Measurements from ENCODE around the gene ZFP36L2. TPM values are rescaled to one million over a fixed set of nuclear protein-coding genes. Genes with fewer than 3 reads are reported as not detected.

The ZFP36L2 gene
- polyA plus RNA-seq, 1 experiment: 16.0 TPM

DNA sequence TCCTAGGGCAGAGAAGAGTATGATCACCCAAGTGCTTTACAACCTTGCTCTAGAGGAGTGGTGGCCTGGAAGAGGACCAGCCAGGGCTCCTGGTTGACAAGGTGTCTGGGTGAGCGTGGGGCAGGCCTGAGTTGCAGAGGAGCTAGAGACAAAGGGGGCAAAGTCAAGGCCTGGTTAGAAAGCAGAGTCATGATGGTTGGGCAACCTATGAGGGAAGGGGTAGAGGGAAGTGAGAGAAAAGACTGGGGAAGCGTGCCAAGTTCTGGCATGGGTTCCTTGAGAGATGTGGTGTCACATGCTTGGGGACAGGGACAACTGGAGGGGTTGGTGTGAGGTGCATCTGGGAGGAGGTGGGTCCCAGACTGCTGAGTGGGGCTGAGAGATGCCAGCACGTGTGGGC lies 13.5 kb downstream of the ZFP36L2 start:
- TF ChIP-seq, protein P1, sequence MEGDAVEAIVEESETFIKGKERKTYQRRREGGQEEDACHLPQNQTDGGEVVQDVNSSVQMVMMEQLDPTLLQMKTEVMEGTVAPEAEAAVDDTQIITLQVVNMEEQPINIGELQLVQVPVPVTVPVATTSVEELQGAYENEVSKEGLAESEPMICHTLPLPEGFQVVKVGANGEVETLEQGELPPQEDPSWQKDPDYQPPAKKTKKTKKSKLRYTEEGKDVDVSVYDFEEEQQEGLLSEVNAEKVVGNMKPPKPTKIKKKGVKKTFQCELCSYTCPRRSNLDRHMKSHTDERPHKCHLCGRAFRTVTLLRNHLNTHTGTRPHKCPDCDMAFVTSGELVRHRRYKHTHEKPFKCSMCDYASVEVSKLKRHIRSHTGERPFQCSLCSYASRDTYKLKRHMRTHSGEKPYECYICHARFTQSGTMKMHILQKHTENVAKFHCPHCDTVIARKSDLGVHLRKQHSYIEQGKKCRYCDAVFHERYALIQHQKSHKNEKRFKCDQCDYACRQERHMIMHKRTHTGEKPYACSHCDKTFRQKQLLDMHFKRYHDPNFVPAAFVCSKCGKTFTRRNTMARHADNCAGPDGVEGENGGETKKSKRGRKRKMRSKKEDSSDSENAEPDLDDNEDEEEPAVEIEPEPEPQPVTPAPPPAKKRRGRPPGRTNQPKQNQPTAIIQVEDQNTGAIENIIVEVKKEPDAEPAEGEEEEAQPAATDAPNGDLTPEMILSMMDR (IDR thresholded peaks at IDR 0.05; ENCODE audit: low read depth, low read length): no peak
- ChIA-PET POLR2A (no interaction called here), CTCF (interaction anchor here (0.6 to 1.3 kb wide), 2 partner anchors 16 to 272 kb away, joined by 3 to 7 read pairs; no protein-coding TSS in a partner anchor)
- no peaks in the 10 kb centered on the region for H3K9me3 ChIP-seq (ENCODE audit: control insufficient read depth, insufficient read depth, low read length)
- H3K27ac ChIP-seq (ENCODE audit: low read depth, low read length): no peak overlapping the region
- H3K4me3 ChIP-seq (ENCODE audit: low read depth, low read length): no peak overlapping the region
- H3K27me3 ChIP-seq (ENCODE audit: control insufficient read depth, insufficient read depth, low read length): no peaks in the 10 kb centered on the region
- no peak for DNase-seq (ENCODE audit: low read depth, low spot score)

DNA sequence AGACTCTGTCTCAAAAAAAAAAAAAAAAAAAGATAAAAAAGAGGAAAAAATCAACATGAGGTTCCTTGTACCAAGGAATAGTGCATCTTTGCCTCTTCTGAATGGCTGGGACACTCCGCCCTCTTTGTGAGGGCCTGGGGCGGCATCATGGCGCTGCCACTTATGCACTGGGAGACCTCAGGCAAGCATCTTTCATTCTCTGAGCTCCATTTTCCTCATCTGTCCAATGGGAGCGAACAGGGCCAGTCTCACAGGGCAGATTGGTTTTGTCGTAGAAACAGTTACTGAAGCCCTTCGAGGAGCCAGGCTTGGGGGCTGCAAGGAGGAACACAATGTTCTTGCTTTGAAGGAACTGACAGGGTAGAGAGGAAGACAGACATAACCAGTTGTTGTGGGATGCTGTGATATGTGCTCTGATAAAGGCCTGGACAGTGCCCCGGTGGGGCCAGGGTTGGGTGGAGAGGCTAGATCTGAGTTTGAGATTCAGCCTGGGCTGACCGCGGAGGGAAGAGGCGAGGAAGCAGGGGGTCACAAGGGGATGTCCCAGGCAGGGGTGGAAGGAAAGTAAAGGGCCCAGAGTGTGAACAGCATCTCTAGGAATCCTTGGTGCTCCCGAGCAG lies 14.1 kb downstream of the ZFP36L2 start:
- ChIA-PET POLR2A (no interaction called here), CTCF (no interaction called here)
- TF ChIP-seq, protein P1 (IDR thresholded peaks at IDR 0.05; ENCODE audit: low read depth, low read length): no peak
- H3K9me3 ChIP-seq (ENCODE audit: control insufficient read depth, insufficient read depth, low read length): no peaks in the 10 kb centered on the region
- no peak for DNase-seq (ENCODE audit: low read depth, low spot score)
- no peak overlapping the region for H3K4me3 ChIP-seq (ENCODE audit: low read depth, low read length)
- no peaks in the 10 kb centered on the region for H3K27me3 ChIP-seq (ENCODE audit: control insufficient read depth, insufficient read depth, low read length)
- no peak overlapping the region for H3K27ac ChIP-seq (ENCODE audit: low read depth, low read length)

DNA sequence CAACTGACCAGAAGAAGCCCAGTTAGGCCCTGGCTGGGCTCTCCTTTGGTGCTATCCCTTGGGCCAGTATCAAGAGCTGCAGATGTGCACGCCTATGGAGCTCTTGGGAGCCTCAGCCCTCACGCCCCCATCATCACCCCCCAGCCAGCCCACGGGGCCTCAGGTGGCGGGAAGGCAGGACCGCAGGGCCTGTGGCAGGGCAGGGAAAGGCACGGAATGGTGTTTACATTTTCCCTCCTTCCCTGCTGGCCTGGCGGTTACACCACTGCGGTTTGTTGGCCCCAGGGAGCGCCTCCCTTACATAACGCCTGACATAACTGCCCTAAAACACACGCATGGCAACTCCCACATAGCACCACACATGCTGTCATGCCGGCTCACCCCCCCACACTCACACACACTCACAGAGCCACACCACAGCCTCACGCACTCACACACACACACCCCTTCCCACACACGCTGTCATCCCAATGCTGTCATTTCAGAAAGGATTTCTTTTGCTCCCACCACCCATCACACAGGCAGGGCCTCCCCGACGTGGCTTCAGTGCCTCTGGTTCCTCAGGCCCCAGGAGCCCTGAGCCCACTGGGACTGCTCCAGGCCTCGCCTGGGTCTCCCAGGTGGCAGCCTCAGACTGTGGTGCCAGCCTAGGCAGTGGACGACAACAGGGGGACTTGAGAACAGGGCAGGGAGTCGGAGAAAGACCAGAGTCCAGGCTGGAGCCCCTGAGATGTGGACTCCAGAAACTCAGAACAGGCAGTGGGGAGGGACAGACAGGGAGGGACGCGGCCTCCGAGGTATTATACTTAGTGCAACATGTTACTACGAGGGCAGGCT lies 15.7 kb downstream of the ZFP36L2 start:
- peak overlapping the region; percentile 47 for H3K27ac ChIP-seq (ENCODE audit: low read depth, low read length)
- peak; percentile 73 for DNase-seq (ENCODE audit: low read depth, low spot score)

DNA sequence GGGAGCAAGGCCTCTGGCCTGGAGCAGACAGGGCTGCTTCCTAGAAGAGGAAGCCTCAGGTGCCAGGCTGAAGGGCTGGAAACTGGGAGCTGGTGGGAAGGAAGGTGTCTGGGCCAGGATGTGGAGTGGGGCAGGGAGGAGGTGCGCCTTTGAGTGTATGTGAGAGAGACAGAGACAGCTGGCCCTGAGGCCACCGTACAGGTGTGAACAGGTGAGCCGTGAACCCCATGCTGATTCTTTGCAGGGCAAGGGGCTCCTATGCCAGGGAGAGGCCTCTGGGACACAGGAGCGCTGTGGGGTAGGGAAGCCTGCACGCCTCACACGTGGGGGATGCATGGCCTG lies 16.3 kb downstream of the ZFP36L2 start:
- H3K27me3 ChIP-seq (ENCODE audit: control insufficient read depth, insufficient read depth, low read length): no peaks in the 10 kb centered on the region
- DNase-seq (ENCODE audit: low read depth, low spot score): no peak
- H3K4me3 ChIP-seq (ENCODE audit: low read depth, low read length): no peak overlapping the region
- POLR2A ChIA-PET: interaction anchor here (1.0 to 1.4 kb wide), 2 partner anchors 12 to 17 kb away, joined by 5 to 6 read pairs; partner anchors contain the start of gene ZFP36L2
- peak overlapping the region; percentile 21 for H3K27ac ChIP-seq (ENCODE audit: low read depth, low read length)
- TF ChIP-seq, protein P1 (IDR thresholded peaks at IDR 0.05; ENCODE audit: low read depth, low read length): no peak
- no peaks in the 10 kb centered on the region for H3K9me3 ChIP-seq (ENCODE audit: control insufficient read depth, insufficient read depth, low read length)
- CTCF ChIA-PET: interaction anchor here (1.8 kb wide), 1 partner anchor 262 kb away, joined by 6 read pairs; no protein-coding TSS in a partner anchor

More for the DNA sequence above, 15.7 kb downstream of the ZFP36L2 start:
- H3K27me3 ChIP-seq (ENCODE audit: control insufficient read depth, insufficient read depth, low read length): no peaks in the 10 kb centered on the region
- CTCF ChIA-PET: interaction anchor here (0.6 to 1.8 kb wide), 2 partner anchors 179 to 263 kb away, joined by 4 to 6 read pairs; no protein-coding TSS in a partner anchor
- H3K4me3 ChIP-seq (ENCODE audit: low read depth, low read length): no peak overlapping the region
- TF ChIP-seq, protein P1 (IDR thresholded peaks at IDR 0.05; ENCODE audit: low read depth, low read length): no peak
- no peaks in the 10 kb centered on the region for H3K9me3 ChIP-seq (ENCODE audit: control insufficient read depth, insufficient read depth, low read length)
- POLR2A ChIA-PET: interaction anchor here (1.0 to 1.4 kb wide), 2 partner anchors 11 to 16 kb away, joined by 5 to 6 read pairs; partner anchors contain the start of gene ZFP36L2
